Ovary (tissue), 9 donors: ENCODE data around the gene CAPN15. TPM values are rescaled to one million over a fixed set of nuclear protein-coding genes. Genes with fewer than 3 reads are reported as not detected.

ENCODE experiments used
- DNase-seq, 5 donors: peaks; one replicate each; pipeline ENCODE4 v3.0.0-alpha.2; 2019 to 2020
- H3K27ac ChIP-seq, 2 donors: fragments of 200-600 bp; one replicate each; pipeline versions ENCODE4 v1.5.1 to v1.8.0; 2019 to 2022
- H3K27me3 ChIP-seq: fragments of 200-600 bp; one replicate; pipeline ENCODE4 v1.8.0; 2022
- H3K36me3 ChIP-seq: fragments of 200-600 bp; sonication (generic); one replicate; pipeline ENCODE4 v1.5.1; 2019
- H3K4me1 ChIP-seq: one replicate; pipeline ENCODE4 v1.8.1; 2013; ENCODE audit warnings: mild to moderate bottlenecking, moderate library complexity; ENCODE audit not compliant: insufficient read depth
- H3K4me3 ChIP-seq: fragments of 200-600 bp; sonication (generic); one replicate; pipeline ENCODE4 v1.5.1; 2017
- H3K9me3 ChIP-seq, 2 donors: fragments of 200-600 bp in 1 of 2; sonication (generic) in 1 of 2; one replicate each; pipeline versions ENCODE4 v1.5.1 to v1.8.1; 2013 to 2019; ENCODE audit warnings: mild to moderate bottlenecking in 1 of 2, moderate library complexity in 1 of 2
- EP300 ChIP-seq: sonication (generic); formaldehyde crosslinking; IDR thresholded peaks from one replicate; pipeline ENCODE4 v1.6.1; 2017; ENCODE audit warnings: antibody characterized with exemption
- POLR2A ChIP-seq: fragments of 450-650 bp; IDR thresholded peaks from one replicate; pipeline ENCODE4 v1.6.1; 2017; ENCODE audit warnings: antibody characterized with exemption, mild to moderate bottlenecking, moderate library complexity
- WGBS, 3 donors: extraction: QIAGEN DNeasy Blood & Tissue Kit in 1 of 3; methylation state at CpG; one replicate each; pipeline versions ENCODE4 v1.1.5 to v1.1.7; 2013 to 2017; 5-methylcytosine and 5-hydroxymethylcytosine counted together
- intact Hi-C, 4 donors: fragments of 100-400 bp; cut with DNase I; formaldehyde crosslinking; loops; one replicate each; pipeline versions ENCODE4 v1.11.0 to v1.15.1; 2022 to 2023
- polyA plus RNA-seq, 2 donors: library from polyadenylated mRNA; stranded (reverse); fragments of 200-250 nt in 1 of 2; fragments of 350-450 nt in 1 of 2; fragmentation: Illumina TruSeq in 1 of 2; extraction: RNeasy Lipid Tissue Mini Kit (QIAGEN cat#74804) in 1 of 2; gene quantifications; one replicate each; pipeline ENCODE4 v1.2.3, GENCODE V29; 2013 to 2014
- total RNA-seq, 7 donors: library from RNA; depleted of rRNA in 2 of 7; stranded (reverse); fragments of >200 nt in 2 of 7; fragmentation: NEBNext Ultra II Directional in 3 of 7; extraction: Animal tissue kit (Norgen Biotek cat#: 25700) in 3 of 7; gene quantifications; one replicate each; pipeline versions ENCODE4 v1.1.0 to v1.2.4, GENCODE V29; 2016 to 2023
- TF ChIP-seq, protein P1 (sequence below), 3 donors: fragments of 450-650 bp in 2 of 3; fragments of 200-600 bp in 1 of 3; IDR thresholded peaks; one replicate each; pipeline versions ENCODE4 v1.5.1 to v1.8.0; 2016 to 2022; ENCODE audit warnings: antibody characterized with exemption in 3 of 3, mild to moderate bottlenecking in 1 of 3
- donor health status: DM: no; HTN: no; CAD: no; lungs with moderate emphysema.
- donor health status: DM: no; HTN: no; CAD: no.
- donor health status: Bipolar disorder and iron deficiency.
- donor health status: DM: yes; HTN: yes; CAD: no.
- donor health status: DM: no; HTN: no; CAD: no.
- donor health status: DM: yes; HTN: yes; CAD: no.

Gene CAPN15
- total and polyA plus RNA-seq, 9 donors: 1.6 to 38.9 (median 25.0) TPM

GRCh38 chr16:585351-585750, 57.8 kb downstream of the CAPN15 start:
- peak in 4 of 5 donors; percentile 30 to 48 (median 38) for DNase-seq

DNA sequence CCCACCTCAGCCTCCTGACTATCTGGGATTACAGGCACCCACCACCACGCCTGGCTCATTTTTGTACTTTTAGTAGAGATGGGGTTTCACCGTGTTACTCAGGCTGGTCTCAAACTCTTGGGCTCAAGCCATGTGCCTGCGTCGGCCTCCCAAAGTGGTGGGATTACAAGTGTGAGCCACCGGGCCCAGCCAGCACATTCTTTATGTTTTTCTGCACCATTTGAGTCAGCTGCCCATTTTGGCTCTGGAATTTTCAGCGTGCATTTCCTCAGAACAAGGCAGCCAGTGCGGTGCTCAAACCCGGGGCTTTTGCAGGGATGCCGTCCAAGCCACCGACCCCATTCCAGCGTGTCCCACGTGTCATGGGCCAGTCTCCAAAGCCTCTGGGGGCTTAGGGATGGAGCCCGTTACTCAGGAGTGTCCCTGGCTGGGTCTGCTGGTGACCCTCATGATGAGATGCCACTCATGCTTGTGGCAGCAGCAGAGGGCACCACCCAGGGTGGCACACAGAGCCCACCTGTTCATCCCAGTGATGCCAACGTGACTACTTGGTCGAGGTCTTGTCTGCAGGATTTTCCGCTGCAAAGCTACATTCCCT, 58.6 kb downstream of the CAPN15 start:
- H3K4me3 ChIP-seq: no peak overlapping the region
- TF ChIP-seq, protein P1, sequence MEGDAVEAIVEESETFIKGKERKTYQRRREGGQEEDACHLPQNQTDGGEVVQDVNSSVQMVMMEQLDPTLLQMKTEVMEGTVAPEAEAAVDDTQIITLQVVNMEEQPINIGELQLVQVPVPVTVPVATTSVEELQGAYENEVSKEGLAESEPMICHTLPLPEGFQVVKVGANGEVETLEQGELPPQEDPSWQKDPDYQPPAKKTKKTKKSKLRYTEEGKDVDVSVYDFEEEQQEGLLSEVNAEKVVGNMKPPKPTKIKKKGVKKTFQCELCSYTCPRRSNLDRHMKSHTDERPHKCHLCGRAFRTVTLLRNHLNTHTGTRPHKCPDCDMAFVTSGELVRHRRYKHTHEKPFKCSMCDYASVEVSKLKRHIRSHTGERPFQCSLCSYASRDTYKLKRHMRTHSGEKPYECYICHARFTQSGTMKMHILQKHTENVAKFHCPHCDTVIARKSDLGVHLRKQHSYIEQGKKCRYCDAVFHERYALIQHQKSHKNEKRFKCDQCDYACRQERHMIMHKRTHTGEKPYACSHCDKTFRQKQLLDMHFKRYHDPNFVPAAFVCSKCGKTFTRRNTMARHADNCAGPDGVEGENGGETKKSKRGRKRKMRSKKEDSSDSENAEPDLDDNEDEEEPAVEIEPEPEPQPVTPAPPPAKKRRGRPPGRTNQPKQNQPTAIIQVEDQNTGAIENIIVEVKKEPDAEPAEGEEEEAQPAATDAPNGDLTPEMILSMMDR (IDR thresholded peaks at IDR 0.05): no peak
- TF ChIP-seq EP300: no peak
- no peak for TF ChIP-seq POLR2A
- H3K4me1 ChIP-seq: peaks cover 12% of the 10 kb centered on the region
- intact Hi-C loops: loop anchor here in 1 of 4 donors (5.0 kb wide), 1 partner anchor 71 kb away; no protein-coding TSS in a partner anchor
- WGBS, 3 donors: 18 to 26% (median 23%) methylated on average over 16 of the region's 16 CpGs
- no peak overlapping the region for H3K27ac ChIP-seq
- H3K9me3 ChIP-seq: no peaks in the 10 kb centered on the region
- H3K27me3 ChIP-seq: no peaks in the 10 kb centered on the region
- H3K36me3 ChIP-seq: no peaks in the 10 kb centered on the region
- peak in 2 of 5 donors; percentile 31 to 42 for DNase-seq

More at GRCh38 chr16:585351-585750, 57.8 kb downstream of the CAPN15 start:
- TF ChIP-seq EP300 (no peak), POLR2A (no peak)
- TF ChIP-seq, protein P1 (IDR thresholded peaks at IDR 0.05): no peak
- Histone ChIP-seq H3K4me1 (peaks cover 6% of the 10 kb centered on the region), H3K4me3 (no peak overlapping the region), H3K9me3 (no peaks in the 10 kb centered on the region), H3K36me3 (no peaks in the 10 kb centered on the region), H3K27me3 (no peaks in the 10 kb centered on the region), H3K27ac (no peak overlapping the region)
- WGBS, 3 donors: 6 to 17% (median 15%) methylated on average over 9 to 10 of the region's 10 CpGs
- intact Hi-C loops: loop anchor here in 1 of 4 donors (5.0 kb wide), 1 partner anchor 72 kb away; no protein-coding TSS in a partner anchor

- DNase-seq: peak in 3 of 5 donors; percentile 59 to 69 (median 65)
- Histone ChIP-seq H3K4me3 (no peak overlapping the region), H3K4me1 (peaks cover 13% of the 10 kb centered on the region), H3K36me3 (no peaks in the 10 kb centered on the region), H3K9me3 (no peaks in the 10 kb centered on the region), H3K27me3 (no peaks in the 10 kb centered on the region), H3K27ac (no peak overlapping the region)
- TF ChIP-seq EP300 (no peak), POLR2A (no peak)
- TF ChIP-seq, protein P1 (IDR thresholded peaks at IDR 0.05): no peak
- WGBS, 3 donors: 41 to 54% (median 52%) methylated on average over 14 of the region's 14 CpGs
- intact Hi-C loops: loop anchor here in 1 of 4 donors (5.0 kb wide), 1 partner anchor 70 kb away; no protein-coding TSS in a partner anchor
Observed at GRCh38 chr16:586645-587590, 59.4 kb downstream of the CAPN15 start.

- TF ChIP-seq EP300: no peak
- TF ChIP-seq, protein P1 (IDR thresholded peaks at IDR 0.05): no peak
- no peak for TF ChIP-seq POLR2A
- DNase-seq: peak in 3 of 5 donors; percentile 44 to 69 (median 47)
- 0 to 2% (median 1%) methylated on average over 21 of the region's 21 CpGs for WGBS, 3 donors
Observed at GRCh38 chr16:588639-588888, 61.1 kb downstream of the CAPN15 start.

More at GRCh38 chr16:588639-588888, 61.1 kb downstream of the CAPN15 start:
- Histone ChIP-seq H3K27me3 (no peaks in the 10 kb centered on the region), H3K9me3 (no peaks in the 10 kb centered on the region), H3K27ac (peak overlapping the region; percentile 89 to 97), H3K4me1 (peaks cover 13% of the 10 kb centered on the region), H3K36me3 (no peaks in the 10 kb centered on the region), H3K4me3 (peak overlapping the region; percentile 92)
- intact Hi-C loops: loop anchor here in 1 of 4 donors (5.0 kb wide), 1 partner anchor 69 kb away; no protein-coding TSS in a partner anchor
